GM10266 (cell line): ENCODE measurements around the gene ADAMTS6.

Experiments used
- DNase-seq: peaks from one replicate; pipeline ENCODE4 v3.0.0; 2012; ENCODE audit errors: extremely low spot score
- TF ChIP-seq, protein P1 (sequence below): IDR thresholded peaks from 2 replicates; pipeline ENCODE4 v1.5.1; 2012; ENCODE audit warnings: mild to moderate bottlenecking, low read depth; ENCODE audit not compliant: control insufficient read depth, insufficient read depth; ENCODE audit errors: missing control alignments

ADAMTS6 gene

DNA sequence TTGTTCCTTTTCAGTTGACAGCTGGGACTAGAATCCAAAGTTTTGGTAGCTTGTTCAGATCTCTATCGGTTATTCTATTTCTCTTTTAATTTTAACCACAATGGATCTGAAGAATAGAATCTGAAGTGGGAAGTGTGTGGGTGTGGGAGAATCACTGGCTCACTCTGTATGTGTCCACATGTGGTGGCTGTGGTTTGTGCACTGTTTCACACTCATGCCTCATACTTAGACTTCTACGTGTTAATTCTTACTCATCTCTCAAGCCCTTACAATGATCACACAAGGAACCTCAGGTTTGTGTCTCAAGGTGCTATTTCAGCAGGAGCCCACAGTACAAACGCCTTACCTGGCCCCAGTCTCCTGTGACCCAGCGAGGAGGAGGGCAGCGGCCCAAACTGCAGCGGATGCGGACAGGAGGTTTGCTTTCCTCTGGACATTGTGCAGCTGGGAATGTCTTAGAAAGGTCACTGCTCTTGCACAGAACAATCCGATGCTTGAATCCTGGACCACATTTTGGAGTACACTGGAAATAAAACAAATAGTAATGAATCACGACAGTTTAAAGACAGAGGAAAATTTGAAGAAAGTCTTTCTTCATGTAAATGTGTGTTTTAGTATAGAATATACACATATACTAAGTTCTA is 309.1 kb downstream of the ADAMTS6 start:
- TF ChIP-seq, protein P1, sequence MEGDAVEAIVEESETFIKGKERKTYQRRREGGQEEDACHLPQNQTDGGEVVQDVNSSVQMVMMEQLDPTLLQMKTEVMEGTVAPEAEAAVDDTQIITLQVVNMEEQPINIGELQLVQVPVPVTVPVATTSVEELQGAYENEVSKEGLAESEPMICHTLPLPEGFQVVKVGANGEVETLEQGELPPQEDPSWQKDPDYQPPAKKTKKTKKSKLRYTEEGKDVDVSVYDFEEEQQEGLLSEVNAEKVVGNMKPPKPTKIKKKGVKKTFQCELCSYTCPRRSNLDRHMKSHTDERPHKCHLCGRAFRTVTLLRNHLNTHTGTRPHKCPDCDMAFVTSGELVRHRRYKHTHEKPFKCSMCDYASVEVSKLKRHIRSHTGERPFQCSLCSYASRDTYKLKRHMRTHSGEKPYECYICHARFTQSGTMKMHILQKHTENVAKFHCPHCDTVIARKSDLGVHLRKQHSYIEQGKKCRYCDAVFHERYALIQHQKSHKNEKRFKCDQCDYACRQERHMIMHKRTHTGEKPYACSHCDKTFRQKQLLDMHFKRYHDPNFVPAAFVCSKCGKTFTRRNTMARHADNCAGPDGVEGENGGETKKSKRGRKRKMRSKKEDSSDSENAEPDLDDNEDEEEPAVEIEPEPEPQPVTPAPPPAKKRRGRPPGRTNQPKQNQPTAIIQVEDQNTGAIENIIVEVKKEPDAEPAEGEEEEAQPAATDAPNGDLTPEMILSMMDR, result no peak
- peak; percentile 73 for DNase-seq

DNA sequence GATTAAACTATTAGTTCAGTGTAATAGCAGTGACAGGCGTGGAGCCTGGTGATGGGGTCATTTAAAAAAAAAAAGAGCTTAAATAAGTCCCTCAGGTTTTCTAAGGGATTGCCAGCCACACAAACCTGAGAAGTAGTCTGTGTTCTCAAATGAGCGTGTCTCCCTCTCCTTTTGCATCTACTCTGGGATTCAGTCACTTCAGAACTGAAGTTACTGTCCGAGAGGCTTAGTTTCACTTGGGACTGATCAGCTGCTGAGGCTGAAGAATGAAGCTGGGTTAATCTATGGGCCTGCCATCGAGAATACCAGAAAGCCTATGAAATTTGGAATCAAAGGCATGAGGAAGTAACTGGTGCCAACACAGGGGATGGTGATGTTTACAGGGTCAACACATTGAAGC is 310.1 kb downstream of the ADAMTS6 start:
- no peak for DNase-seq
- TF ChIP-seq, protein P1, result no peak

GRCh38 chr5:65163698-65164097 is 318.0 kb downstream of the ADAMTS6 start:
- DNase-seq, result no peak
- TF ChIP-seq, protein P1, result no peak

- no peak for DNase-seq
- TF ChIP-seq, protein P1, result no peak
Observed at GRCh38 chr5:65161655-65162054, 320.1 kb downstream of the ADAMTS6 start.

GRCh38 chr5:65157906-65158603 is 323.7 kb downstream of the ADAMTS6 start:
- TF ChIP-seq, protein P1, result no peak
- no peak for DNase-seq

- TF ChIP-seq, protein P1, result no peak
- no peak for DNase-seq
Observed at GRCh38 chr5:65156933-65157332, 324.8 kb downstream of the ADAMTS6 start.

DNA sequence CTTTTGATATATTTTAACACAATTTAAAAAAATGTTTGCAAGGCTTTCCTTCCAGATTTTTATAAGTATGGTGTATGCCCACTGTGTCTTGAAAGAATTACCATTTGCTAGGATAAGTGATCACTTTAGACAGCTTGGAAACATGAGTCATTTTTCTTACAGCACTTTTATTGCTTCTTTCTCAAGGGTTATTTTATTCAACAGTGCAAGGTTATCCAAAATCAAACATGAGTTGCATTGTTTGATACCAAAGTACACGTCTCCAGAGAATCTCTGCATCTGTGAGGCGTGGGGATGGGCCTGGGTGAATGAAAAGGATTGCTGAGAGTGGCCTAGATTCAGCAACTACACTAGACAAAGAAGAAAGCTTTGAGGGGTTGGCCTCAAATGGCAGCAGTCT is 329.6 kb downstream of the ADAMTS6 start:
- DNase-seq, result no peak
- TF ChIP-seq, protein P1, result no peak
